ENCODE results near the gene CAPN8. TPM values are rescaled to one million over a fixed set of nuclear protein-coding genes. Genes with fewer than 3 reads are reported as not detected.
"Not testable (repeated sequence)": the region's sequence is repeated elsewhere in the genome, so short reads cannot be mapped to it uniquely, and the experiment has no call there.

The CAPN8 gene
- polyA plus RNA-seq, 4 donors, result 1.3 to 1.7 (median 1.5) TPM

DNA sequence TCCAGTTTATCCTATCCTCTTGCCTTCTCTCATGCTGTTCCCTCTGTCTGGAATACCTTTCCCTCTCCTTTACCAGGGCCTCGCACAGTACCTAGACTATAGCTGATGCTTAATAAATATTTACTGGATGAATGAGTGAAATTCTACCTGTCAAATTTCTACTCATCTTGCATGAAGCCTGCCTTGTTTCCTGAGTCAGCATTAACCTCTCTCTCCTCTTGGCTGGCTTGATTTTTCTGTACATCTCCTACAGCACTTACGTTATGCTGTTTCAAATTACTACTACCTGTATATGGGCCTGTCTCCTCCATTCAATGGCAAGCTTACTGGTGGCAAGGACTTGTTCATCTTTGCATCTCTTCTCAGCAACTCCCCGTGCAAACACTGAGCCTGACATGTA is 130.8 kb downstream of the CAPN8 start:
- no peak for DNase-seq (ENCODE audit: low read depth in 4 of 4, low spot score in 3 of 4)

DNA sequence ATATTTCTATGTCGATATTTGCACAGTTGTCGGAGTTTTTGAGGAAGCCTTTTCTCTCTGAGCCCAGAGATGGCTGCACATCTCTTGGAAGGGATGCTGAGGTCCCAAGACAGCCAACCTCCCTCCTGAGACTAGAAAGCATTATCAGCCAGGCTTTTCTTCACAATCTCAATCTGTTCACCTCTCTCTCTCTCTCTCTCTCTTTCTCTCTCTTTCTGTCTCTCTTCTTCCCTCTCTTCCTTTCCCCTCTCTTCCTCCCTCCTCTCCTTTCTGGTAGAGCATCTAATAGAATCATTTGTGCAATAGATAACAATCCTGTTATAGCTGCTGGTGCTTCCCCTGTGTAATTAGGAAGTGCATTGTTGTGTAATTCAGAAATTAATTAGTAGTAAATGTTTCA is 131.8 kb downstream of the CAPN8 start:
- DNase-seq (ENCODE audit: low read depth in 4 of 4, low spot score in 3 of 4), result no peak

DNA sequence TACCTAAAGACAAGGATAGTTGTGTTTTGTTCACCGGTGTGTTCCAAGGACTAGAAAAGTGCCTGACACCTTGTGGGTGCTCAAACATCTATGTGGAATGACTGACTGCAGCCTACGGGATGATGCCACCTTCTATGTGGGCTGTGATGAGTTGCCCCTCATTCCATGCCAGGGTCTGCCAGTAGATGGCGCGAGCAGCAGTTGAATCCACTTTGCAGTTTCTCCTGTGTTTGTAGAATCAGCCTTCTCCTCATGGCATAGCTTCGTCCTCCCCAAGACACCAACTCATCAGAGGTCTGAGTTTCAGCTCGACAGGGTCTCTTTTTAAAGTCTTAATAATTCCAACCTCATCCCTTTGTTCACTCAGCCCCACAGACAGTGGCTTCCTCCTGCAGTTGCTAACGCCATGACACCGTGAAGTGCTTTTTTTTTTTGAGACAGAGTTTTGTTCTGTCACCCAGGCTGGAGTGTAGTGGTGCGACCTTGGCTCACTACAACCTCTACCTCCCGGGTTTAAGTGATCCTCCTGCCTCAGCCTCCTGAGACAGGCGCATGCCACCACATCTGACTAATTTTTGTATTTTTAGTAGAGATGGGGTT is 133.7 kb downstream of the CAPN8 start:
- DNase-seq (ENCODE audit: low read depth in 4 of 4, low spot score in 3 of 4), result peak; percentile 12 to 28 (median 26)

DNA sequence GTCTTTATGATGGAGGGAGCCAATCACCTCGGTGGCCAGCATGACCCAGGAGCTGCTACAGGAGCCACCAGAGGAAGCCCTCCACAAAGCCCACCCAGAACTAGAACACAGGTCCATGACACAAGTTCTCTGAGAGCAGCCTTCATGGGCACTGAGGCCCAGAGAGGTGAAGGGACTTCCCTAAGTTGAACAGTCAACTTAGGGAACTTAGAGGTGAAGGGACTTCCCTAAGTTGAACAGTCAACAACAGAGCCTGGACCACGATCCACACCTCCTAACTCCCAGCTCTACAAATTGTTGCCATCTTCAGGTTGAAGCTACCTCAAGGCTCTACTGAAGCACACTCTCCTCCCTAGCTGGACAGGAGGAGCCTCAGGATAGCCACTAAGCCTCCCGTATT is 139.5 kb downstream of the CAPN8 start:
- no peak for DNase-seq (ENCODE audit: low read depth in 4 of 4, low spot score in 3 of 4)

DNA sequence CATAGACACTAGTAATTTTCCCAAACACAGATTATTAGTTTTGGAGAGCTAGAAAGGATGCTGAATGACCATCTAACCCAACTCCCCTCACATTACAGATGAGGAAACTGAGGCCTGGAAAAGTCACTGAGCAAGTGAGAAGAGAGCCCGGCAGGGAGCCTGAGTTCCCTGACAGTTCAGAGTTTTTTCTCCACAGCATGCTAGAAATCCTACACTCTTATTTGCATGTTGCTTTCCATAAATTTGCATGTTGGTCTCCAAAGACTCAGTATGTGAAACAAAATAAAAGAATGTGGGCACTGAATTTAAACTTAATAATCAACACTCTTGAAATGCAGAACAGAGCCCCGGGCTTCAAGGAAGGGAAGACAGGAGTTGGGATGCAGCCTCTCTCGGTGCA is 140.0 kb downstream of the CAPN8 start:
- DNase-seq (ENCODE audit: low read depth in 4 of 4, low spot score in 3 of 4), result no peak

DNA sequence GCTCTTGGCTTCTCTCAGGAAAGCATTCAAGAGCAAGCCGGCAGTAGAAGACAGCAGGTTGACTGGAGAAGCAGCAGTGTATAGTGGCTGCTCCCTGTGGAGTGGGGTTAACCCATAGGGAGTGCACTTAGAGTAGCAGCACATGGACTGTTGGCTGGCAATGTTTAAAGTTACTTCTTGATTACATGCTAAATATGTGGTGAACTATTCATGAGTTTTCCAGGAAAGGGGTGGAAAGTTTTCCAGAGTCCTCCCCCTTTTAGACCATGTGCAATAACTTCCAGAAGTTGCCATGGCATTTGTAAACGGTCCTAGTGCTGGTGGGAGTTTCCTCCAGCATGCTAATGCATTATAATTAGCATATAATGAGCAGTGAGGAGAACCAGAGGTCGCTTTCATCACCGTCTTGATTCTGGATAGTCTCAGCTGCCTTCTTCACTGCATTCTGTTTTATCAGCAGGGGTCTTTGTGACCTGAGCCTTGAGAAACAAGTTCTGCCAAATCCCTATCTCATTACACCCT is 140.5 kb downstream of the CAPN8 start:
- DNase-seq (ENCODE audit: low read depth in 4 of 4, low spot score in 3 of 4), result no peak

DNA sequence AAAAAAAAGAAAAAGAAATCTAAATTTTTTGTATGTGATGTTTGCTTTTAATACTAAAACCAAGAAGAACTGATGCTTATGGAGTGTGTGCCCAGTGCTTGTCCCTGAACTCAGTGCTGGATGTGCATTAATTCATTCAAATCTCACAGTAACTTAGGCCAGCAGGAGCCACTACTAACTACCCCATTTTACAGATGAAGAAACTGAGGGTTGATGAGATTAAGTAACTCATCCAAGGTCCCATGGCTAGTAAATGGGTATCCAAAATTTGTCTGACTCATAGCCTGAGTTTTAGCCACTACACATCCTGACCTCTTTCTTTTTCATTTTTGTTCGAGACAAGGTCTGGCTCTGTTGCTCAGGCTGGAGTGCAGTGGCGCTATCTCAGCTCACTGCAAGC is 144.4 kb downstream of the CAPN8 start:
- no peak for DNase-seq (ENCODE audit: low read depth in 4 of 4, low spot score in 3 of 4)

DNA sequence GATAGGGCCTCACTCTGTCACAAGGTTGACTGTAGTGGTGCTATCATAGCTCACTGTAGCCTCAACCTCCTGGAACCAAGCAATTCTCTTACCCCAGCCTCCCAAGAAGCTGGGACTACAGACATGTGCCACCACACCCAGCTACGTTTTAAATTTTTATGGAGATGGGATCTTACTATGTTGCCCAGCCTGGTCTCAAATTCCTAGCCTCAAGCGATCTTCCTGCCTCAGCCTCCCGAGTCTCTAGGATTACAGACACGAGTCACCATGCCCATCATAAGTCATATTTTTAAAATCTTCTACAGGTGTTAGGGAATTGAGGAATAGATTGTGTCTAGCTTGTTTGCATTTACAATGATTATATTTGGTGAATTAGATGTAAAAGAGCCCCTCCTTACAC is 145.3 kb downstream of the CAPN8 start:
- DNase-seq (ENCODE audit: low read depth in 4 of 4, low spot score in 3 of 4), result no peak

DNA sequence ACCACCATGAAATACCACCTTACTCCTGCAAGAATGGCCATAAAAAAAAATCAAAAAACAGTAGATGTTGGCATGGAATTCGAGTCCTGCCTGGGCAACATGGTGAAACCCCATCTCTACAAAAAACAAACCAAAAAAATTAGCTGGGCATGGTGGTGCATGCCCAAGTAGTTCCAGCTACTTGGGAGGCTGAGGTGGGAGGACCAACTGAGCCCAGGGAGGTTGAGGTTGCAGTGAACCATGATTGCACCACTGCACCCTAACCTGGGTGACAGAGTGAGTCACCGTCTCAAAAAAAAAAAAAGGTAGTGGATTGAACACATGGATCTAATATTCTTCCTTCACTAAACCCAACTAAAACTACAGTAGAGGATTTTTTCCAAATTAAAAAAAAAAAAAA is 146.4 kb downstream of the CAPN8 start:
- DNase-seq (ENCODE audit: low read depth in 4 of 4, low spot score in 3 of 4), result no peak

DNA sequence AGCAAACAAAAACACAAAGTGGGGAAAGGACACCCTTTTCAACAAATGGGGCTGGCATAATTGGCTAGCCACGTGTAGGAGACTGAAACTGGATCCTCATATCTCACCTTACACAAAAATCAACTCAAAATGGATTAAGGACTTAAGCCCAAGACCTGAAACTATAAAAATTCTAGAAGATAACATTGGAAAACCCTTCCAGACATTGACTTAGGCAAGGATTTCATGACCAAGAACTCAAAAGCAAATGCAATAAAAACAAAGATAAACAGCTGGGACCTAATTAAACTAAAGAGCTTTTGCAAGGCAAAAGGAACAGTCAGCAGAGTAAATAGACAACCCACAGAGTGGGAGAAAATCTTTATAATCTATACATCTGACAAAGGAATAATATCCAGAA is 146.9 kb downstream of the CAPN8 start:
- DNase-seq (ENCODE audit: low read depth in 4 of 4, low spot score in 3 of 4), result not testable (repeated sequence)

DNA sequence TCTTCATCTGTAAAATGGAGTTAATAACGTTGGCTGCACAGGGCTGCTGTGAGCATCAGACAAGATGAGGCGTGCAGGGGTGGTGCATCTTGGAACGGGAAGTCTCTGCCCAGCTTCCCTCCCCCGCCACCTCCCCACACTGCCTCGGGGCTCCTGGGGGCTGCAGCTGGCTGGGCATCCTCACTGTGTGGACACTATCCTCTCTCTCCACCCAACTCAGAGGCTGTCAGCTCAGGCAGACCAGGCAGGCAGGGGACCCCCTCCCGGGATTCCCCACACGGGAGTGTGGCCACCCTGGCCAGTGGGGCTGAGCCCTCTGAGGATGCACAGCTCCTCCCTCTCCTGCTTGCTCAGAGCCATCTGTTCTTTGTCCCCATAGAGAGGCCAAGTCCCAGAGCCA is 149.6 kb downstream of the CAPN8 start:
- DNase-seq (ENCODE audit: low read depth in 4 of 4, low spot score in 3 of 4), result no peak

DNA sequence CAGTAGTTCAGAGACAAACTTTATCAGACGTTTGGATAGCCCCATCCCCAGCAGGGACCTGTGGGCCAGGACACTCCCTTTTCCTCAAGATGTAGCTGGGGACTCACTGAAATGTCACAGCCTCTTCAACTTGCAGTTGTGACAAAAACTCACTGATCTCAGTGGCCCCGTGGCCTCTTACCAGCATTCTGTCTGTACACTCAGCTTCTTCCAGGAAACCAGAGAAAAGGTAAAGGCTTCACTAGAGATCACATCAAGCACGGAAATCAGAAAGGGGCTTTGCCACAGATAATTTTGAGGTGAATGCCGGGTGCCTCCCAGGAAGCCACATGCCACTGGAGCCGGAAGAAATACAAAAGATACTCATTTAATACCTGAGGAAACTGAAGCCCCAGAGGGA is 150.1 kb downstream of the CAPN8 start:
- no peak for DNase-seq (ENCODE audit: low read depth in 4 of 4, low spot score in 3 of 4)

DNA sequence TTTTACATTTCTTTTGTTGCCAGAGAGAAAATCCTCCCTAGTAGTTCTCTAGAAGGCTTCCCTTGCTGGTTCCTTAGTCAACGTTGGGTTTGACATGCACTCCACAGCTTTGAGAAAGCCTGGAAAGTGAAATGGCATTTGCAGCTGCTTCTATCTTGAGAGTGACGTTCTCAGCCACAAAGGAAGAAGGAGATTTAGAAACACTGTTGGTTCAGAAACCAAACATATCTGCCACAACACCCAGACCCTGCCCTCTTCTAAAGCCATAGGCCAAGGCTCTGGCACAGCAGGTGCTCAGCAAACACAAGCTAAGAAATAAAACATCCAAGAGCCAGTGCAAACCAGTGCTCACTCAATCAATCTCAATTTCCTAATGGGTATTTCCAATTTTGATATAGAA is 150.9 kb downstream of the CAPN8 start:
- no peak for DNase-seq (ENCODE audit: low read depth in 4 of 4, low spot score in 3 of 4)

DNA sequence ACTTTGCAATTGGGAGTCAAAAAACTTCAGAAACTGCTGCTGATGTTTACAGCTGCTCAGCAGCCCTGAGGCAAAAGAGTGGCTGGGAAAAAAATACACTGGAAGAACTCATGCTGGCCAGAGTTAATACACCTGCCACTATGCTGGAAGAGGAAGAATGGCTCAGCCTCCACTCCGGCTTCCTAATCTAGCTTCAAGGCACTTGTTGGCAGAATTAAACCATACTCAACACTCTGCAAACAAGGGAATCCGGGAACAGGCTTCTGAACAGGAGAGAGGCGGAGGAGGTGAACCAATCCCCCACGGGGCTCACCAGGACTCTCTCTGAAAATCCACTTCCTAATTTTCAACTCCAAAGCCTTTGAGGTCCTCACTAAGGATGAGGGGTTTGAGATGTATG is 152.2 kb downstream of the CAPN8 start:
- DNase-seq (ENCODE audit: low read depth in 4 of 4, low spot score in 3 of 4), result no peak

DNA sequence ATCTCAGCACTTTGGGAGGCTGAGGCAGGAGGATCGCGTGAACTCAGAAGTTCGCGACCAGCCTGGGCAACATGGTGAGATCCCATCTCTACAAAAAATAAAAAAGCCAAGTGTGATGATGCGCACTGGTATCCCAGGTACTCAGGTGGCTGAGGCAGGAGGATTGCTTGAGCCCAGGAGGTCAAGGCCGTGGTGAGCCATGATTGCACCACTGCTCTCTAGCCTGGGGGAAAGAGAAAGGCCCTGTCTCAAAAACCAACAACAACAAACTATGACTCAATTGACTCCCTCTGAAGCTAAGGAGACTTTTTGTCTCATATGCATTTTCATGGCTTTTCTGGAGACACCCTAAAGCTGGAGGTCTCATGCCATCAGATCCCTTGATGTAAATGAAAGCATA is 153.4 kb downstream of the CAPN8 start:
- no peak for DNase-seq (ENCODE audit: low read depth in 4 of 4, low spot score in 3 of 4)

DNA sequence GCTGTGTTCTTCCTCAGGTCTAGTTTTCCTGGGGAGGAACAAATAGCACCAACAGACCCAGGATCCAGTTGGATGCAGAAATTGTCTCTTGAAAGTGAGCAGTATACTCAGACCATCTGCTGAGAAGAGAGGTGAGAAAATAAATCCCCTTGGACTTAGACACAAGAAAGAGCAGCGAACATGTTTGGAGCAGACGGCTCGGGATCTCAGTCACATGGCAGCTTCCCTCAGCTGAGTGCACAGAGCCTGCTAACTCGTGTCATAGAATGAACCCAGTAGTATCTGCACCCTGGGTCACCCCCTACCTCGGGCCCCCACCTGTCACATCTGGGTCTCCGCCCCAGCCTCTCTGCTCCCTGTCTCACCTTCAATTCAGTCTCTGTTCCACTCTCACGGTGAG is 156.7 kb downstream of the CAPN8 start:
- DNase-seq (ENCODE audit: low read depth in 4 of 4, low spot score in 3 of 4), result no peak

DNA sequence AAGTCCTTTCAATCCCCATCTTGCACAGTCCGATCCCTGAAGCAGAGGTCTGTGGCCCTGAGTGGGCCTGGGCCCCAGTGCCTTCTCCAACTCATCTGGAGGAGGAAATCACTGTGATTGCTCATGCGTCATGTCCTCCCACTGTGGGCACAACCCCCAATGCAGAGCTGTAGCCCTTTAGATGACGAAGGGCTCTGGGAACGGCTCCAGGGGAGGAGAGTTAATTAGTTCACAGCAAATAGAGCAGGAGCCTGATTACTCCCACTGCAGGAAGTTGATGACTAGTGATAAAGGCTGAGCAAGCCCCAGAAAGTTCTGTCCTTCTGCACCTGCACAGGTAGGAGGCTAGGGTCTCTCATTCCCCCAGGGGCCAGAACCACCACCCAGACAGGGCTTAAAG is 160.8 kb downstream of the CAPN8 start:
- peak in 3 of 4 donors; percentile 27 to 50 (median 44) for DNase-seq (ENCODE audit: low read depth in 4 of 4, low spot score in 3 of 4)

DNA sequence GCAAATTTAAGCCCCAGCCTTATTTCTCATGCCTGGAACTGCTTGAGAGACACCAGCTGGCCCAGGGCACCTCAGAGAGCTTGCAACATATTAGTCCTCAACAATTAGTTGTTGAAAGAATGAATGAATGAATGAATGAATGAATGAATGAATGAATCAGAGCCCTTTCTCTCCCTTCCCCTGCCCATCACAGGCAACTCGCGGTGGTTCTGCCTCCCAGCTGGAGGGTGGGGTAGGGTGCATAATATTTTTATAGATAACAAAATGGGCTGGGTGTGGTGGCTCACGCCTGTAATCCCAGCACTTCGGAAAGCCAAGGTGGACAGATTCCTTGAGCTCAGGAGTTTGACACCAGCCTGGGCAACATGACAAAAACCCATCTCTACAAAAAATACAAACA is 162.2 kb downstream of the CAPN8 start:
- DNase-seq (ENCODE audit: low read depth in 4 of 4, low spot score in 3 of 4), result no peak

DNA sequence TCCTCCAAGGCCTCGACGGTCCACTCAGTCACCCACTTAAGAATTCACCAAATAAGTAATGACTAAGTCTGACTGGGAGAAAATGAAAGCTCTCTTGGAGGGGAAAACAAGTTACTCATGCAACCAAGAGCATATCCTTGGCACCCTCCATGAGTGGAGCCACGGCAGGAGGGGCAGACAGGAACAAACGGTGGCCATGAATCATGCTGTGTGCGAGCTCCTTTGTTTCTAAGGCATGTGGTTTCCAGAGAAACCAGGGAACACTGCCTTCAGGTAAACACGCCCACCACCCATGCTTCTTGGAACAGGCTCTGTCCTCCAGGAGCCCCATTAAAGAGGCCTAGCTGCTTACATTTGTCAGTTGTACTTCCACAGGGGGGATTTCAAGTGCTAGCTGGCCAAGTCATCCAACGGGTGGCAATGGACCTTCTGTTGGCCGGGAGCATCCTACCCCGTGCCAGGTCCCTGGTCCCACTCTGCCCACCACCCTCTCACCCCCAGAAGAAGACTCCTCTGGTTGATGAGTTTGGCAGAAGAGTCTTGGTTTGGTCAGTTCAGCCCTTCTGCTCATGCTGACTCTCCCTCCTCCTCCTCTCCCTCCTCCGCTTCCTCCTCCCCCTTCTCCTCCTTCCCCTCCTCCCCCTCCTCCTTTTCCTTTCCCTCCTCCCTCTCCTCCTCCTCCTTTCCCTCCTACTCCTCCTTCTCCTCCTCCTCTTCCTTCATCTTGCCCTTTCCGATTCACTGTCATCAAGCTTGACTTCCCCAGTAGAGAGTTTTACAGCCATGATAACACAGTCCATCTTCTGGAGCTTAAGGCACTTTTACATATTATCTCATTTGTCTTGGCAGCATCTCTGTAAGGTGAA is 164.7 kb downstream of the CAPN8 start:
- DNase-seq (ENCODE audit: low read depth in 4 of 4, low spot score in 3 of 4), result peak in 1 of 4 donors; percentile 16

DNA sequence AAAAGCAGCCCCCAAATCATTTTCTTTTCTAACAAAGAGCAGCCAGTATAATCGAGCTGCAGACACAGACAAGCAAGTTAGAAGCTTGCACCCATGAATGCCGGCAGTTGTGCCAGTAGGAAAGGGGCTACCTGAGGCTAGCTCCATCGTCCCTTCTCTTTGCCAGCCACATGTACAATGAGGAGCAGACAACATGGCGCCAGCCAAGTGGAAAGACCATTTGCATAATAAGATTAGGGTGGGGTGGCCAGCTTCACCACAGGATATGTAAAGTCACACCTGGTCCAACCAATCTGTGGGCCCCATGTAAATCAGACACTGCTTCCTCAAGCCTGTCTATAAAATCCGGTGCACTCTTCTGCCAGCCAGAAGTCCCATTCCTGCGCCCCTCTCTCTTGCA is 168.6 kb downstream of the CAPN8 start:
- no peak for DNase-seq (ENCODE audit: low read depth in 4 of 4, low spot score in 3 of 4)

DNA sequence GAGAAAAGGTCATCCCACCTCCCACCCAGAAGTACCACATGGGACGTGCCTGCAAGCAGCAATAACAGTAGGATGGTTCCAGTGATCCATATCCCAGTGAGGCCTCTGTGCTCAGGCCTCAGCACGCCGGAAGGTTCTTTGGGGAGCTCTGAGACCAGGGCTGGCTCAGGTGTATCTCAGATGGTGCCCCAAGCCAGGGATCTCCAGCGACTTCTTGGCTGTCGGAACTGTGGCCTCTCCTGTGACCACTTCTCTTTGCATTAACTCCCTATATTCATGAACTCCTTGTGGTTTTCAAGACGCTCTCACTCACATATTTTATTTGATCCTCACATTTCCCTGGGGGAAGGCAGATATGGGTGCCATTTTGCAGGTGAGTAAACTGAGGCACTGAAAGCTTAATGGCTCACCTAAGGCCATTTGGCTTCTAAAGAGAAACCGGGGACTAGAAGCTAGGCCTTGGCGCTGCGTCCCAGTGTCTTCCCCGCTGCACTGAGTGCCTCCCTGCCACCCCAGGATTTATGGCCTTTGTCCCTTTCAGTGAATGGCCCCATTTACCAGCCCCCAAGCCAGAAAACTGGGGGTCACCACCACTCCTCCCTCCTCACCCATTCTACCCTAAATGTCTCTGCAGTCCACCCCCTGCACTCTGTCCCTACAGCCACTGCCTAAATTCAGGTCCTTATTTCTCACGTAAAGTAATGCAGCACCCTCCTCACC is 170.4 kb downstream of the CAPN8 start:
- DNase-seq (ENCODE audit: low read depth in 4 of 4, low spot score in 3 of 4), result no peak

Measured in right renal pelvis (tissue), 4 donors.